HG02623 (cell line): ENCODE data around the gene FOXP3.
A peak's percentile ranks its signal among the peaks of the same experiment; 100 is the strongest.

ENCODE experiments used
- ATAC-seq: cut with Tn5 transposase; IDR thresholded peaks from one replicate; pipeline ENCODE4 v1.9.1; 2021; ENCODE audit warnings: moderate library complexity; ENCODE audit not compliant: unreplicated experiment

The FOXP3 gene

GRCh38 chrX:49254639-49255038, 9.9 kb downstream of the FOXP3 start:
- no peak for ATAC-seq

DNA sequence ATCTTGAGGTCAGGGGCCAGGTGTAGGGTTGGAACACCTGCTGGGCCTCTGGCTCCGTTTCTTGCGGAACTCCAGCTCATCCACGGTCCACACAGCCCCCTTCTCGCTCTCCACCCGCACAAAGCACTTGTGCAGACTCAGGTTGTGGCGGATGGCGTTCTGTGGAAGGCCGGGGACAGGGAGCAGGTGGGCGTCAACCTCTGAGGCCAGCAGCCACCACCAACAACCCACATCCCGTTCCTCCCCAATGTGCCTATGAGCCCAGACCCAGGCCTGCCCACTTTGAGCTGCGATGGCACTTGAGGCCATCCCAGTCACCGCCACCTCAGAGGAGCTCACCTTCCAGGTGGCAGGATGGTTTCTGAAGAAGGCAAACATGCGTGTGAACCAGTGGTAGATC, 13.2 kb downstream of the FOXP3 start:
- no peak for ATAC-seq

DNA sequence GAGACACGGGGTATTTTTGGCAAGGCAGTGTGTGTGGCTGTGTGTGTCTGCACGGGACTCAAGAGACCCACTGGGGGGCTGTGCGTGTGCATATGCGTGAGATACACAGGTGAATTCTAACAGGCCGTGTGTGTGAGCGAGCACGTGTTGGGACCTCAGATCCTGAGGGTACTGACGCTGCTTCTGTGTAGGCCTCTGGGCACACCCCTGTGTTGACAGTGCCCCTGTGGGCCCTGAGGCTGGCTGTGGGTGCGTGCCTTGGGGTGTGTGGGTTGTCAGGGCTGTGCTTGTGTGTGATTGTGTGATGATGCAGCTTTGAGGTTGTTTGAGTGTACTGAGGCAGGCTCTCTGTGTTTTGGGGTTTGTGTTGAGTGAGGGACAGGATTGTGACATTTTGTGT, 13.9 kb downstream of the FOXP3 start:
- no peak for ATAC-seq

DNA sequence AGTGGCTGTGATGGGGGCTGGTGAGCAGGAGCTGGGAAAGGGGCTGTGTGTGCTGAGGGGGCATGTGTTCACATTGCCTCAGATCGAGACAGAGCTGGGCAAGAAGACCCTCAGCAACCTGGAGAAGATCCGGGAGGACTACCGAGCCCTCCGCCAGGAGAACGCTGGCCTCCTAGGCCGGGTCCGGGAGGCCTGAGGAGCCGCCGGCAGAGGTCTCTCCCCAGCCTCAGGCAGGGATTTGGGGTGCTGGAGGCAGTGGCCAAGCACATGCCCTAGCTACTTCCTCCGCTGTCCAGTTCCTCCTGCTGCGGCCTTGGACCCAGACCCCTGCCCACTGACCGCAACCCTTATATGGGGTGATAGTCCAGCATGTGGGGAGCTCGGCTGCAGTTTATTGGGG, 14.4 kb downstream of the FOXP3 start:
- no peak for ATAC-seq

DNA sequence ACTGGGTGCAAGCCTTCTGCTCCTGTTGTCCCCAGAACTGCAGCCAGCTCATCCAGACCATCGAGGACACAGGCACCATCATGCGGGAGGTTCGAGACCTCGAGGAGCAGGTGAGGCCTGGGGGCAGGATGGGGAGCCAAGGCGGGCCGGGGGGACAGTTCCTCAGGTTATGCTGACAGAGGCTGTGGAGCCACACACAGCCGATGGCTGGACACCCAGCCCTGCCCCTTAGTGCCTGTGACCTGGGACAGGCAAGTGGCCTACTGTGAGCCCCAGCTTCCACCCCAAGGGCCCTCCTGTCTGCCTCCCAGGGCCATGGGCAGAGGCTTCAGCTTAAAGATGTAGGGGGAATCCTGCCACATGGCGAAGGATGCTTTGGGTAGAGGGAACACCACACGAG, 14.9 kb downstream of the FOXP3 start:
- ATAC-seq = no peak

DNA sequence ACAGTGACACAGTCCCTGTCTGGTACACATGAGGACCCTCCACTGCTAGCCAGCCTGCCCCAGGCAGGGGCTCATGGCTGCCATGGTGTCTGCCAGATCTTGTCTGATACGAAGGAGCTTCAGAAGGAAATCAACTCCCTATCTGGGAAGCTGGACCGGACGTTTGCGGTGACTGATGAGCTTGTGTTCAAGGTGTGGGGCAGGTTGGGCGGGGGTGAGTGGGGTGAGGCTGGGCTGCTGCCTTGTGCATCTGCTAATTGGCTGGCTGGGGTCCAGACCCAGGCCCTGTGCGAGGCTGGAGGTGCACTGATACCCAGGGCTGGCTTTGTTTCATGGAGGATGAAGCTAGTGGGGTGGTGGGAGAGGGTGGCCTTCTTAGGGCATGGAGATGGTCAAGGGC, 15.4 kb downstream of the FOXP3 start:
- ATAC-seq = no peak

GRCh38 chrX:49247916-49248811, 16.3 kb downstream of the FOXP3 start:
- ATAC-seq = no peak

DNA sequence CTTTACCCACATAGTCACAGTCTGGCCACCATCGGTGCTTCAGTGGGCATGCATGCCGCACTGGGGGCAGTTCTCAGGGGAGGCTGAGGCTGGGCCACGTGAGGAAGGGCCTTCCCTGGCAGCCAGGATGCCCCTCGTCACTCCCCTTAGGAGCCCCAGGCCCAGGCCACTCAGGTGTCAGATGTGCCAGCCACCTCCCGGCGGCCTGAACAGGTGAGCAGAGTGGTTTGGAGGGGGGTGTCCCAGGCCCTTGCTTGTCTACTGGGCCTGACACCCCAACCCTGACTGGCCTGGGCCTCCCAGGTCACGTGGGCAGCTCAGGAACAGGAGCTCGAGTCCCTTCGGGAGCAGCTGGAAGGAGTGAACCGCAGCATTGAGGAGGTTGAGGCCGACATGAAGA, 17.2 kb downstream of the FOXP3 start:
- no peak for ATAC-seq

- no peak for ATAC-seq
These were observed 18.0 kb downstream of the FOXP3 start for GRCh38 chrX:49246541-49246940.

- no peak for ATAC-seq
These were observed 20.3 kb downstream of the FOXP3 start for GRCh38 chrX:49244207-49244606.

GRCh38 chrX:49243166-49243565, 21.3 kb downstream of the FOXP3 start:
- no peak for ATAC-seq

GRCh38 chrX:49242545-49243066, 21.9 kb downstream of the FOXP3 start:
- ATAC-seq = no peak

DNA sequence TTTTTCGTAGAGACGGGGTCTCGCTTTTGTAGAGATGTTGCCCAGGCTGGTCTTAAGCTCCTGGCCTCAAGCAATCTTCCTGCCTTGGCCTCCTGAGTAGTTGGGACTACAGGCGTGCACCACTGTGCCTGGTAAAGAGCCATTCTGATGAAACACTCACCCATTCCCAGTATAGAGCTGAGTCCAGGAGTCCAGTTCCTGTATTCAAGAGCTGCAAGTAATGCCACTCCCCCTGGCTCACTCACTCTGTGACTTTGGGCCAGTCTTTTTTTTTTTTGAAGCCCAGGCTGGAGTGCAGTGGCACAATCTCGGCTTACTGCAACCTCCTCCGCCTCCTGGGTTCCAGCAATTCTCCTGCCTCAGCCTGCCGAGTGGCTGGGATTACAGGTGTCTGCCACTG, 25.8 kb downstream of the FOXP3 start:
- no peak for ATAC-seq

GRCh38 chrX:49237060-49237459, 27.4 kb downstream of the FOXP3 start:
- ATAC-seq = no peak

- no peak for ATAC-seq
These were observed 30.5 kb downstream of the FOXP3 start for GRCh38 chrX:49233887-49234555.

GRCh38 chrX:49233176-49233575, 31.3 kb downstream of the FOXP3 start, which contains the start of gene CACNA1F:
Gene CACNA1F (minus strand): TSS chrX:49233340. CDS start chrX:49233309, 31 bp downstream.
- ATAC-seq = no peak

- no peak for ATAC-seq
These were observed 32.0 kb downstream of the FOXP3 start for GRCh38 chrX:49232525-49232924.

GRCh38 chrX:49231333-49232000, 33.0 kb downstream of the FOXP3 start:
- no peak for ATAC-seq

- peak; percentile 60 for ATAC-seq
These were observed 33.8 kb downstream of the FOXP3 start for GRCh38 chrX:49230500-49231232.

- ATAC-seq = no peak
These were observed 36.3 kb downstream of the FOXP3 start for GRCh38 chrX:49228185-49228584.

GRCh38 chrX:49227726-49228125, 36.8 kb downstream of the FOXP3 start:
- ATAC-seq = no peak
